Measurements from ENCODE around the gene TMC8.
"Not testable (repeated sequence)": the region's sequence is repeated elsewhere in the genome, so short reads cannot be mapped to it uniquely, and the experiment has no call there.

Gene TMC8

GRCh38 chr17:78132084-78132676 lies 1.6 kb downstream of the TMC8 start:
- in situ Hi-C loops (cut with HindIII; ENCODE audit: low pct_ligation_motif_present, low pct_unique_long_range_greater_than_20kb, low sequenced_read_pairs): no loop called here
- no peak for DNase-seq

- DNase-seq: no peak
- in situ Hi-C loops (cut with HindIII; ENCODE audit: low pct_ligation_motif_present, low pct_unique_long_range_greater_than_20kb, low sequenced_read_pairs): no loop called here
These were observed 2.2 kb downstream of the TMC8 start for GRCh38 chr17:78132767-78133178.

DNA sequence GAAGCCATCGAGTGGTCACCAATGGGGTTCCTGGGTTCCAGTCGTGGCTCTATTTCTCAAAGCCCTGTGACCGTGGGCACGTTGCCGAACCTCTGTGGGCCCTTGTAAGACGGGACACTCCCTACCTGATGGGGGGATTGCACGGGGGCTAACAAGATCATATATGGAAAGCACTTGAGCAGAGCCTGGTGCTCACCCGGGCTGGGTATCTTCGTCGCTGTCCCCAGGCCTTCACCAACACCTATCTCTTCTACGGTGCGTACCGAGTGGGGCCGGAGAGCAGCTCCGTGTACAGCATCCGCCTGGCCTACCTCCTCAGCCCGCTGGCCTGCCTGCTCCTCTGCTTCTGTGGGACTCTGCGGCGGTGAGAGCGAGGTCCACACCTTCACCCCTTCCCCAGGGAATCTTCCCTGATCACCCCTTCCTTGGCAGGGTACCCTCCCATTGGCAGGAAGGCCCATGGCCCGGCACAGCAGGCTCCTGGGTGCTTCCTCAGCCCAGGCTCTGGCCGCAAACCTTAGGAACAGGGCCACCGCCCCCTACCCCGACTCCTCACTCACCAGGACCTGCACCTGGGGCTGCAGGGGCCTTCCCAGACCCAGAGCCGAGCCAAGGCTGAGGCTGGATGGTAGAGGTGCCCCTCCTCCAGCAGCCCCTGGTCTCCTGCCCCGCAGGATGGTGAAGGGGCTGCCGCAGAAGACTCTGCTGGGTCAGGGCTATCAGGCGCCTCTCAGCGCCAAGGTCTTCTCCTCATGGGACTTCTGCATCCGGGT lies 2.8 kb downstream of the TMC8 start:
- in situ Hi-C loops (cut with HindIII; ENCODE audit: low pct_ligation_motif_present, low pct_unique_long_range_greater_than_20kb, low sequenced_read_pairs): no loop called here
- DNase-seq: no peak

DNA sequence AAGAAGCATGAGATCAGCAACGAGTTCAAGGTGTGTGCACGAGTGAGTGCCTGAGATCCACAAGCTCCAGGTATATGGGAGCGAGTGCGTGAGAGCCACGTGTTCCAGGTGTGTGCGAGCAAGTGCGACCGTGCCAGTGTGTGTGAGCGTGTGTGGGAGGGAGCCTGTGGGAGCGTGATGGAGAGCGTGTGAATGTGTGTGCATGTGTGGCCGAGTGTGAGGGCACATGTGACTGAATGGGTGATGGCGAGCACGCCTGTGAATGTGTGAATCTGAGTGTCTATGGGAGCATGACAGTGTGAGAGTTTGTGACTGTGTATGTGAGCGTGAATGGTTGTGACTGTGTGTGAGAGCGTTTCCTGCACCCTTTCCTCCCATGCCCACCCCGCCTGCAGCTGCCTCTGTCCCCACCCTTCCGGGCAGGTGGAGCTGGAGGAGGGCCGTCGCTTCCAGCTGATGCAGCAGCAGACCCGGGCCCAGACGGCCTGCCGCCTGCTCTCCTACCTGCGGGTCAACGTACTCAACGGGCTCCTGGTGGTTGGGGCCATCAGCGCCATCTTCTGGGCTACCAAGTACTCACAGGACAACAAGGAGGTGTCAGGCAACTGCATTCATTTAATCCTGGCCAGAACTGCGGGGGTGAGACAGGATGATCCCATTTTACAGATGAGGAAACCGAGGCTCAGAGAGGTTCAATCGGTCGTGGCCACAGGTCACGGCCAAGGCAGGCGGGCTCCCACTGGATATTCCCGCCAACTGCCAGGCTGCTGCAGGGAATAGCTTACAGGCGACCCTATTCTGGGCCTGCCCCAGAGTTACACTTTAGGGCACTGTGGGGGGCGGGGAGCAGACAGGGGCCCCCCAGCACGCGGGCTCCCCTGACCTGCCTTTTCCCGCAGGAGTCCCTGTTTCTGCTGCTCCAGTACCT lies 3.7 kb downstream of the TMC8 start:
- DNase-seq: peak; percentile 72
- in situ Hi-C loops (cut with HindIII; ENCODE audit: low pct_ligation_motif_present, low pct_unique_long_range_greater_than_20kb, low sequenced_read_pairs): no loop called here

DNA sequence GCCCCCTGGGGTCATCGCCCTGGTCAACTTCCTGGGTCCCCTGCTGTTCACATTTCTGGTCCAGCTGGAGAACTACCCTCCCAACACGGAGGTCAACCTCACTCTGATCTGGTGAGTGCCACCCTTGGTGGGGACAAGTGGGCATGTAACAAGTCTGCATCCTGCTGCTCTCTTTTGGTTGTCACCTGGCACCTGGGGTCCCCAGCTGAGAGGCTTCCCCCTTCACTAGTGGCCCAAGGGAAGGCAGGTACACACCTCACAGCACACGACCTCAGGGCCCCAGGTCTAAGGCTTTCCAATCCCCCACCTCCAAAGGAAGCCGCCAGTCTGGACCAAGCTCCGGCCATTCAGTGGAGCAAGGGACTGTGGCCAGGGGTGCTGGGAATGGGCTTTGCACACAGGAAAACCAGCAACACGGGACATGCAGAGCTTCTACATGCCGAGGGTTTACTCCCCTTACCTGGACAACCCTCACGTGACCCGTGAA lies 4.4 kb downstream of the TMC8 start:
- no peak for DNase-seq
- in situ Hi-C loops (cut with HindIII; ENCODE audit: low pct_ligation_motif_present, low pct_unique_long_range_greater_than_20kb, low sequenced_read_pairs): no loop called here

GRCh38 chr17:78135858-78136500 lies 5.4 kb downstream of the TMC8 start:
- in situ Hi-C loops (cut with HindIII; ENCODE audit: low pct_ligation_motif_present, low pct_unique_long_range_greater_than_20kb, low sequenced_read_pairs): no loop called here
- DNase-seq: no peak

DNA sequence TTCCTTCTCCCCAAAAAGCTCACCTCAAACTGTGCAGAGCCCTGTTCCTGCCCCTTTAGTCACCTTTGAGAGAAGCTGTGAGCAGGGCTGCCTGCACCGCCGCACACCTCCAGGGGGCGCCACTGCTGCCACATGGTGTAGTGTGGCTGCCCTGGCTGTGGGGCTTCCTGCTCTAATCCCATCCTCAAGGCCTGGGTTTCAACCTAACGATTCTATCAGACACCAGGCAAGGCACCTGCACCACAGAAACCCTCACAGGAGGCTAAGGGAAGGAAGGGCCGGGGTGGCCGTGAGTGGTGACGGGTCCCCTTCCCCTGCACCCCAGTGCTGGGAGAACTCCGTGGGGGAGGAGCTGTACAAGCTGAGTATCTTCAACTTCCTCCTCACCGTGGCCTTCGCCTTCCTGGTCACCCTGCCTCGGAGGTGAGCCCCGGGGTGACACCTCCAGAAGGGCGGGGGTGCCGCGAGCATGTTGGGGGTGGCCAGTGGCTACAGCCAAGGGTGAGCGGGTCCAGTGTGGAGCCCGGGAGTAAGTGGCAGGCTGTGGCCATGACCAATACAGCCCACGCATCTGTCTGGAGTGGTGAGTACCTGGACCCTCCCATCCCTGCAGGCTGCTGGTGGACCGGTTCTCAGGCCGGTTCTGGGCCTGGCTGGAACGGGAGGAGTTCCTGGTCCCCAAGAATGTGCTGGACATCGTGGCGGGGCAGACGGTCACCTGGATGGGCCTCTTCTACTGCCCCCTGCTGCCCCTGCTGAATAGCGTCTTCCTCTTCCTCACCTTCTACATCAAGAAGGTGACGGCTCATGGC lies 7.0 kb downstream of the TMC8 start:
- DNase-seq: no peak
- in situ Hi-C loops (cut with HindIII; ENCODE audit: low pct_ligation_motif_present, low pct_unique_long_range_greater_than_20kb, low sequenced_read_pairs): no loop called here

- in situ Hi-C loops (cut with HindIII; ENCODE audit: low pct_ligation_motif_present, low pct_unique_long_range_greater_than_20kb, low sequenced_read_pairs): no loop called here
- no peak for DNase-seq
These were observed 7.9 kb downstream of the TMC8 start for GRCh38 chr17:78138204-78139060.

- in situ Hi-C loops (cut with HindIII; ENCODE audit: low pct_ligation_motif_present, low pct_unique_long_range_greater_than_20kb, low sequenced_read_pairs); DNase-seq: not testable (repeated sequence)
These were observed 9.2 kb downstream of the TMC8 start for GRCh38 chr17:78139861-78140168.

DNA sequence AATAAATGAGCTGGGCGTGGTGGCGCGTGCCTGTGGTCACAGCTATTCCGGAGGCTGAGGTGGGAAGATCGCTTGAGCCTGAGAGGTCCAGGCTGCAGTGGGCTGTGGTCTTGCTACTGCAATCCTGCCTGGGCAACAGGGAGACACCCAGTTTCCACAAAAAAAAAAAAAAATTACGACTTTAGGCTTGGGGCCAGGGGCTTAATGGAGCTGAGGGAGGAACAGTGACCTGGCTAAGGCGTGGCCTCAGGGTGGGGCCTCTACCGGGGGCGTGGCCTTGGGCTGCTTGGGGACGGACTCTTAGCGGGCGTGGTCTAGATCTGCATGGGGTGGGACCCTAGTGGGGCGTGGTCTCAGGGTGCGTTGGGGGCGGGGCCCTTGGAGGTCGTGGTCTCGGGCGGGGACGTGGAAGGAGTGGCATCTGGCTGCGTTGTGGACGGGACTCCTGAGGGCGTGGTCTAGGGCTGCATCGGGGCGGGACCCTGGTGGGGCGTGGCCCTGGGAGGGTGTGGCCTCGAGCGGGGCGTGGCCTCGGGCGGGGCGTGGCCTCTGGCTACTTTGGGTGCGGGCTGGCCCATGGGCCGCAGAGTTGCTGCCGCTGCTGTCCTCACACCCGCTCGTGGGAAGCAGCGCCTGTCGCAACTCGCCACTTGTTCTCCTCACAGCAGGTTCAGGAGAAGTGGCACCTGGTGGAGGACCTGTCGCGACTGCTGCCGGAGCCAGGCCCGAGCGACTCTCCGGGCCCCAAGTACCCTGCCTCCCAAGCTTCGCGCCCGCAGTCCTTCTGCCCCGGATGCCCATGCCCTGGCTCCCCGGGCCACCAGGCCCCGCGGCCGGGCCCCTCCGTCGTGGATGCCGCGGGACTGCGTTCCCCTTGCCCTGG lies 9.8 kb downstream of the TMC8 start:
- peak; percentile 95 for DNase-seq
- in situ Hi-C loops (cut with HindIII; ENCODE audit: low pct_ligation_motif_present, low pct_unique_long_range_greater_than_20kb, low sequenced_read_pairs): no loop called here

DNA sequence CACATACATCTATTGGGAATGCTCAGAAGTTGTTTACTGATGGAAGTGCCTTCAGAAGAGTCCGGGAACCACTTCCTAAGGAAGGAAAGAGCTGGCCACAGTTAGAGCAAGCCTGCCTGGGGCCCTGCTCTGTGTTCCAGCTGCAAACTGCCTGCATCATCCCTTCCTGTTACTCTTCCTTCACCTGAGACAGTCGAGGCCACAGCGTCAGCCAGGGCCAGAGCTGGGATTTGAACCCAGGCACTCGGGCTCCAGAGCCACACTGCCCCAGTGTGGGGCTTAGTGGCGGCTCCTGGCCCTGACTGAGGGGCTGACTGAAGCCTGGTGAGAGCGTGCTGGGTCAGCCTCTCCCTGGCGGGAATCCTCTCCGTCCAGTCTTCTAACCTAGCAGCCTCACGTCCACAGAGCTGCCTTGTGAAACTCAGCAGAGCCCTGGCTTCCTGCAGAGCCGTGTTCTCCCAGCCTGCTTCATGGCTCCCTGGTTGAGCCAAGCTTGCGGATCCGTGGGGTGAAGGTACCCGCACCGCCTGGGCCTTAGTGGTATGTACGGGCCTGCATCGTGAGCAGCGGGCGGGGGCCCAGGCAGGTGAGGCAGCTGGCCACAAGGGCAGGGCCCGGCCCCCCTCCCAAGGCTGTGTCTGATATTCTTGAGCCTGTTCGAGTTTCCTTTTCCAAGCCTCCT lies 11.0 kb downstream of the TMC8 start:
- DNase-seq: no peak
- in situ Hi-C loops (cut with HindIII; ENCODE audit: low pct_ligation_motif_present, low pct_unique_long_range_greater_than_20kb, low sequenced_read_pairs): no loop called here

DNA sequence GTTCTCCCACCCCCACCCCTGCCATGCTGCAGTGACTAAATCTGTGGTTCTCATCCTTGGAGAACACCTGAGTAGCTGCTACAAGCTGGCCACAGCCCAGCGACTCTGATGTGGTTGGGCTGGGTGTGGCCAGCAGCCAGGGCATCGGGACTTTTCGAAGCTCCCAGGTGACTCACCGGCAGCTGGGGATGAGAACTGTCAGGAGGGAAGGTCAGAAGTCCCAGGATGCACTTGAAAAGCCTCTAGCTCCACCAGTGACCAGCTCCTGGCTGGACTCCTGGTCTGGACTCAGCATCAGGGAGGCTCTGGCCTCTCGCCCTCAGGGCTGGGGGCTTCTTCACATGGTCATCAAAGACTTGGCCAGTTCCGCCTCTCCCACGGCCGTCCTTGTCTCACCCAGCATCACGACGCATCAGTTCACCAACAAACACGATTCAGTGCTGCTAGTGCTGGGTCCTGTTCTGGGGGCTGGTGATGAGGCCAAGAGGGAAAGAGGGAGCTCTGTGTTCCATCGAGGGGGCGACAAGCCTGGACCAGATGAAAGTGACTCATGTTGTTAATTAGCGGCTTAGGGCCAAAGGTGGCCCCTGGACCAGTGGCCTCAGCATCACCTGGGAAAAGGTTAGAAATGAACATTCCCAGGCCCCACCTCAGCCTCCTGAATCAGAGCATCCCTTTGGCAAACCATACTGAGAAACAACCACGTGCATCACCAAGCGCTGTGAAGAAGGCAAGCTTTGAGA lies 11.7 kb downstream of the TMC8 start:
- in situ Hi-C loops (cut with HindIII; ENCODE audit: low pct_ligation_motif_present, low pct_unique_long_range_greater_than_20kb, low sequenced_read_pairs): no loop called here
- peak; percentile 76 for DNase-seq

DNA sequence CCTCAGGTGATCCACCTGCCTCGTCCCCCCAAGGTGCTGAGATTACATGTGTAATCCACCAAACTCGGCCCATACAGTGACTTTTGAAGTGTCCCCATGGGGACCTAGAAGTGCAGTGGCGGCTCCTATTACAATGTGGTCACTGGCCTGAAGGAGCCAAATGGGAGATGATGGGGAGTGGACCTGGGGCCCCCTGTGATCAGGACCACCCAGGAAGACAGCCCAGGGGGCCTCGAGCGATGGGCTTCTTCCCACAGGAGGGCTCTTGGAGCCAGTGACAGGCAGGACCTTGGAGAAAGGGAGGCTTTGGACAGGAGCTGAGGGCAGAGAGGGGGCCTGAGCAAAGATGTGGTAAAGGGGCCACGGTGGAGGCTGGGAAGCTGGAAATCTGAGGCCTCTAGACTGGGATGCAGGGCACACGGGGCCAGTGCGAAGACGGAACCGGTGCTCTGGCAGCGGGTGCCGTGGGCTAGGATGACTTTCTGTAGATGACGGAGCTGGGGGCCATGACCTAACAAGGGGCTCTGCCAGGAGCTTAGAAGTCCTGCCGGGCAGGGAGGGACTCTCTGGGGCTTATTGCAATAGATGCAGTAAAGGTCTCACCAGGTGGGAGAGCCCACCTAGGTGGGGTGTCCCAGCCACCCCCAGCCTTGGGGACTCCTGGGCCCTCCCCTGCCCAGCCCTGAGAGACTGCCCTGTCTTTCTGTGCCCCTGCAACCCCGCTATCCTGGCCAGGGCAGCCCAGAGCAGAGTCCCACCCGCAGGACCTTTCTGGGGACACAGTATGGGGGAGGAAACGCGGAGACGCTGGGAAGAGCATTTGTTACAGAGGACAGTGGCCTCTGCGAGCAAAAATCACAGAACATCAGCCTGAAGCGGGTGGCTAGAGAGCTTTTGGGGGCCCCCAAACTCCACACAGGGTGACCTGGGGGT lies 12.9 kb downstream of the TMC8 start:
- in situ Hi-C loops (cut with HindIII; ENCODE audit: low pct_ligation_motif_present, low pct_unique_long_range_greater_than_20kb, low sequenced_read_pairs): no loop called here
- no peak for DNase-seq

DNA sequence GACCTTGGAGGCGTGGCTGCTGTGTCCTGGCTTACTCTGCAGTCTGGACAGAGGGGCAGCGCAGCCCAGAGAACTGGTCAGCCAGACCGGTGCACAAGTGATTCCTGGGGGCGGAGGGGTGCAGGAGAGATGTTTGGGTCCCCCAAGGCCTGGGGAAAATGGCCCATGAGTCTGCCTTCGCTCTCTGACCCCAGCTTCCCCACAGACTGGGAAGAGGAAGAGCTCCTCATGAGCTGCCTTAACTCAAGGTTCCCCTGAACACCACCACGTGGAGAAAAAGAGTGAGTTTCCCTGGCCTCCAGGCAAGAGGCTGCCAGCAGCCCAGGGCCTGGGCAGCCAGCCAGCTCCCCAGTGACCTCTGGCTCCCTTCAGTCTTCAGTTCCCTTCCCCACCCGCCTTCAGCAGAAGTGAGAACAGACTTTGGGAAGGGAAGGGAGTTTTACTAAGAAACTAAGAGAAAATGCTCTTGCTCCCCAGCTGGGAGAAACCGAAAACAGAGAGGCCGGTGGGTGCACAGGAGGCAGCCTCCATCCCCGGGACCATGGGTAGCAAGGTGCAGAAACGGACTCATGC lies 13.7 kb downstream of the TMC8 start:
- DNase-seq: peak; percentile 80
- in situ Hi-C loops (cut with HindIII; ENCODE audit: low pct_ligation_motif_present, low pct_unique_long_range_greater_than_20kb, low sequenced_read_pairs): no loop called here
